Uterus (tissue), 4 donors: ENCODE data around the gene SERPINA1. TPM values are rescaled to one million over a fixed set of nuclear protein-coding genes. Genes with fewer than 3 reads are reported as not detected.

Experiments
- DNase-seq, 2 donors: peaks; one replicate each; pipeline ENCODE4 v3.0.0-alpha.2; 2019 to 2020
- H3K27ac ChIP-seq, 2 donors: fragments of 200-600 bp; sonication (generic); 1 replicate in 1 of 2; 2 replicates in 1 of 2; pipeline ENCODE4 v1.5.1; 2016 to 2018
- H3K27me3 ChIP-seq, 2 donors: fragments of 200-600 bp; sonication (generic); one replicate each; pipeline ENCODE4 v1.5.1; 2018 to 2019; ENCODE audit warnings: control low read depth in 1 of 2
- H3K36me3 ChIP-seq, 2 donors: fragments of 200-600 bp; sonication (generic); one replicate each; pipeline ENCODE4 v1.5.1; 2019; ENCODE audit warnings: control low read depth in 1 of 2
- H3K4me1 ChIP-seq, 2 donors: fragments of 200-600 bp; sonication (generic); one replicate each; pipeline ENCODE4 v1.5.1; 2018 to 2019; ENCODE audit warnings: control low read depth in 1 of 2
- H3K4me3 ChIP-seq, 2 donors: fragments of 200-600 bp; sonication (generic); 1 replicate in 1 of 2; 2 replicates in 1 of 2; pipeline ENCODE4 v1.5.1; 2018 to 2019; ENCODE audit warnings: mild to moderate bottlenecking in 1 of 2
- H3K9me3 ChIP-seq, 2 donors: fragments of 200-600 bp; sonication (generic); one replicate each; pipeline ENCODE4 v1.5.1; 2019; ENCODE audit warnings: control low read depth in 1 of 2
- CTCF ChIP-seq, 4 experiments: fragments of 200-600 bp in 2 of 4; fragments of 450-650 bp in 2 of 4; sonication (generic) in 2 of 4; IDR thresholded peaks; one replicate each; pipeline ENCODE4 v1.5.1; 2016 to 2019; ENCODE audit warnings: antibody characterized with exemption in 4 of 4, mild to moderate bottlenecking in 2 of 4, moderate library complexity in 1 of 4
- POLR2A ChIP-seq, 2 donors: fragments of 450-650 bp; IDR thresholded peaks; one replicate each; pipeline ENCODE4 v1.6.1; 2016; ENCODE audit warnings: antibody characterized with exemption in 2 of 2, mild to moderate bottlenecking in 1 of 2, moderate library complexity in 1 of 2
- intact Hi-C: fragments of 100-400 bp; cut with DNase I; formaldehyde crosslinking; loops from one replicate; pipeline ENCODE4 v1.15.1; 2023; ENCODE audit warnings: low total_unique reads
- total RNA-seq, 4 donors: library from RNA; depleted of rRNA in 3 of 4; stranded (reverse); fragments of >200 nt in 3 of 4; gene quantifications; one replicate each; pipeline versions ENCODE4 v1.1.0 to v1.2.4, GENCODE V29; 2014 to 2023
- donor health status: DM: yes; HTN: yes; CAD: no.

SERPINA1 gene
- total RNA-seq, 4 donors from 2014 or later, result 0.88 to 6.6 (median 4.9) TPM; not detected in 1

GRCh38 chr14:94383777-94384176, 4.6 kb downstream of the SERPINA1 start:
- H3K27ac ChIP-seq, result no peak overlapping the region
- no peaks in the 10 kb centered on the region for H3K4me1 ChIP-seq
- no peak overlapping the region for H3K4me3 ChIP-seq
- no peaks in the 10 kb centered on the region for H3K9me3 ChIP-seq
- no peaks in the 10 kb centered on the region for H3K27me3 ChIP-seq
- TF ChIP-seq POLR2A (IDR thresholded peaks at IDR 0.05), result no peak
- TF ChIP-seq CTCF (IDR thresholded peaks at IDR 0.05), result no peak
- H3K36me3 ChIP-seq, result no peaks in the 10 kb centered on the region
- intact Hi-C loops, result no loop called here
- DNase-seq, result no peak

GRCh38 chr14:94382716-94383596, 5.4 kb downstream of the SERPINA1 start:
- Histone ChIP-seq H3K36me3 (no peaks in the 10 kb centered on the region), H3K9me3 (no peaks in the 10 kb centered on the region), H3K4me3 (no peak overlapping the region), H3K4me1 (no peaks in the 10 kb centered on the region), H3K27ac (no peak overlapping the region), H3K27me3 (no peaks in the 10 kb centered on the region)
- intact Hi-C loops, result no loop called here
- TF ChIP-seq POLR2A (IDR thresholded peaks at IDR 0.05) (no peak), CTCF (IDR thresholded peaks at IDR 0.05) (no peak)
- no peak for DNase-seq

- no peak for DNase-seq
- intact Hi-C loops, result no loop called here
These were observed 6.2 kb downstream of the SERPINA1 start for GRCh38 chr14:94382099-94382715.

GRCh38 chr14:94381149-94382030, 7.0 kb downstream of the SERPINA1 start:
- Histone ChIP-seq H3K9me3 (no peaks in the 10 kb centered on the region), H3K4me1 (no peaks in the 10 kb centered on the region), H3K27me3 (no peaks in the 10 kb centered on the region), H3K27ac (no peak overlapping the region), H3K4me3 (no peak overlapping the region), H3K36me3 (no peaks in the 10 kb centered on the region)
- no peak for DNase-seq
- intact Hi-C loops, result no loop called here
- no peak for TF ChIP-seq CTCF (IDR thresholded peaks at IDR 0.05)
- TF ChIP-seq POLR2A (IDR thresholded peaks at IDR 0.05), result no peak

More at GRCh38 chr14:94382099-94382715, 6.2 kb downstream of the SERPINA1 start:
- H3K4me3 ChIP-seq, result no peak overlapping the region
- H3K4me1 ChIP-seq, result no peaks in the 10 kb centered on the region
- no peak overlapping the region for H3K27ac ChIP-seq
- no peaks in the 10 kb centered on the region for H3K9me3 ChIP-seq
- TF ChIP-seq POLR2A (IDR thresholded peaks at IDR 0.05) (no peak), CTCF (IDR thresholded peaks at IDR 0.05) (no peak)
- H3K27me3 ChIP-seq, result no peaks in the 10 kb centered on the region
- H3K36me3 ChIP-seq, result no peaks in the 10 kb centered on the region
